B cell (primary cell): ENCODE results near the gene PISD. TPM values are rescaled to one million over a fixed set of nuclear protein-coding genes. Genes with fewer than 3 reads are reported as not detected.
A peak's percentile ranks its signal among the peaks of the same experiment; 100 is the strongest.

Experiments used
- ATAC-seq: fragments of 200-7000 bp; cut with Tn5 transposase; one replicate; pipeline ENCODE4 v1.10.0; 2021; ENCODE audit warnings: low read depth, mild to moderate bottlenecking, moderate number of reproducible peaks, moderate library complexity
- CTCF ChIA-PET: fragments of 350-600 bp; sonication (Branson Sonifier 250); formaldehyde crosslinking; loops from one replicate; lab custom pipeline; 2021; ENCODE audit warnings: antibody characterized with exemption, inconsistent platforms; lab: Charles Lee
- POLR2A ChIA-PET: fragments of 350-600 bp; sonication (Branson Sonifier 250); formaldehyde crosslinking; loops from one replicate; lab custom pipeline; 2021; ENCODE audit warnings: antibody characterized with exemption; lab: Charles Lee
- DNase-seq: peaks from one replicate; pipeline ENCODE4 v3.0.0; 2013
- H2AFZ ChIP-seq: 2 replicates; pipeline ENCODE4 v1.6.1; 2012; ENCODE audit warnings: mild to moderate bottlenecking, low read depth, low read length; ENCODE audit not compliant: insufficient read depth, poor library complexity, severe bottlenecking
- H3K27ac ChIP-seq, 2 donors: 1 replicate in 1 of 2; 2 replicates in 1 of 2; pipeline ENCODE4 v1.5.1; 2012 to 2013; ENCODE audit warnings: low read length in 2 of 2, mild to moderate bottlenecking in 2 of 2, moderate library complexity in 1 of 2
- H3K27me3 ChIP-seq, 4 experiments: fragments of 200-600 bp in 1 of 4; sonication (generic) in 1 of 4; replicated peaks in 1 of 4; 1 replicate in 2 of 4; 2 replicates in 2 of 4; pipeline versions ENCODE4 v1.6.1 to v1.7.0; 2013 to 2016; ENCODE audit warnings: low read length in 3 of 4, mild to moderate bottlenecking in 2 of 4, mixed read lengths in 1 of 4, moderate library complexity in 1 of 4; ENCODE audit not compliant: insufficient read depth in 4 of 4, control insufficient read depth in 3 of 4; ENCODE audit errors: control extremely low read depth in 1 of 4
- H3K36me3 ChIP-seq, 2 experiments: replicated peaks in 1 of 2; 1 replicate in 1 of 2; 2 replicates in 1 of 2; pipeline versions ENCODE4 v1.6.1 to v1.7.1; 2013; ENCODE audit warnings: low read length in 1 of 2; ENCODE audit not compliant: insufficient read depth in 2 of 2, control insufficient read depth in 1 of 2; ENCODE audit errors: control extremely low read depth in 1 of 2, extremely low read depth in 1 of 2
- H3K4me1 ChIP-seq, 2 donors: fragments of 200-600 bp in 1 of 2; sonication (generic) in 1 of 2; 1 replicate in 1 of 2; 2 replicates in 1 of 2; pipeline versions ENCODE4 v1.5.1 to v1.6.1; 2013 to 2017; ENCODE audit warnings: low read length in 2 of 2; ENCODE audit not compliant: control insufficient read depth in 2 of 2, insufficient read depth in 2 of 2
- H3K4me2 ChIP-seq: replicated peaks from 2 replicates; pipeline ENCODE3; 2012; ENCODE audit warnings: mild to moderate bottlenecking, low read depth, low read length; ENCODE audit not compliant: poor library complexity, severe bottlenecking
- H3K4me3 ChIP-seq, 5 experiments: fragments of 200-600 bp in 1 of 5; sonication (generic) in 1 of 5; 1 replicate in 3 of 5; 2 replicates in 2 of 5; pipeline versions ENCODE4 v1.5.1 to v1.7.0; 2011 to 2016; ENCODE audit warnings: low read length in 4 of 5, mild to moderate bottlenecking in 4 of 5, low read depth in 2 of 5, control low read depth in 1 of 5, moderate library complexity in 1 of 5; ENCODE audit not compliant: insufficient read depth in 1 of 5; ENCODE audit errors: control extremely low read depth in 1 of 5, extremely low read depth in 1 of 5
- H3K79me2 ChIP-seq: fragments of 200-600 bp; sonication (generic); one replicate; pipeline ENCODE4 v1.6.0; 2016; ENCODE audit warnings: low read length; ENCODE audit not compliant: control insufficient read depth, insufficient read depth
- H3K9ac ChIP-seq: fragments of 200-600 bp; sonication (generic); 2 replicates; pipeline ENCODE4 v1.6.1; 2017; ENCODE audit warnings: mild to moderate bottlenecking, low read length, moderate library complexity
- H3K9me3 ChIP-seq, 3 donors: one replicate each; pipeline versions ENCODE4 v1.6.1 to v1.7.1; 2013; ENCODE audit warnings: low read length in 2 of 3; ENCODE audit not compliant: control insufficient read depth in 2 of 3, insufficient read depth in 1 of 3; ENCODE audit errors: control extremely low read depth in 1 of 3
- H4K20me1 ChIP-seq: 2 replicates; pipeline ENCODE4 v1.6.0; 2012; ENCODE audit warnings: mild to moderate bottlenecking, low read length; ENCODE audit not compliant: insufficient read depth, control insufficient read depth, poor library complexity, severe bottlenecking
- H3K27ac Mint-ChIP-seq: one replicate; pipeline ENCODE4 v1.8.0; 2021; ENCODE audit warnings: mixed read lengths
- H3K27me3 Mint-ChIP-seq: one replicate; pipeline ENCODE4 v1.8.0; 2021; ENCODE audit warnings: mixed read lengths
- H3K4me1 Mint-ChIP-seq: one replicate; pipeline ENCODE4 v1.8.0; 2021; ENCODE audit warnings: mixed read lengths
- H3K4me3 Mint-ChIP-seq: one replicate; pipeline ENCODE4 v1.8.0; 2021; ENCODE audit warnings: mixed read lengths
- H3K9me3 Mint-ChIP-seq: one replicate; pipeline ENCODE4 v1.8.0; 2022; ENCODE audit warnings: mixed read lengths; ENCODE audit not compliant: insufficient read depth
- CTCF ChIP-seq: fragments of 200-600 bp; IDR thresholded peaks from one replicate; pipeline ENCODE4 v1.8.0; 2022; ENCODE audit warnings: antibody characterized with exemption, mild to moderate bottlenecking
- EZH2 ChIP-seq: IDR thresholded peaks from 2 replicates; pipeline ENCODE4 v1.6.1; 2012; ENCODE audit warnings: borderline replicate concordance, low read depth, mild to moderate bottlenecking, moderate library complexity, low read length; ENCODE audit not compliant: insufficient read depth, poor library complexity, severe bottlenecking
- WGBS: methylation state at CpG from one replicate; pipeline ENCODE4 v1.1.5; 2013; ENCODE audit warnings: missing lambda C conversion rate; ENCODE audit not compliant: insufficient coverage; 5-methylcytosine and 5-hydroxymethylcytosine counted together
- intact Hi-C: fragments of 100-400 bp; cut with micrococcal nuclease; formaldehyde crosslinking; loops from one replicate; pipeline ENCODE4 v1.10.0; 2022
- polyA plus RNA-seq: library from polyadenylated mRNA; depleted of rRNA; stranded (reverse); fragments of >200 nt; gene quantifications from 2 replicates; pipeline ENCODE4 v1.2.3, GENCODE V29; 2012
- total RNA-seq, 2 donors: library from RNA; stranded (reverse); fragments of 120-200 nt in 1 of 2; gene quantifications; 1 replicate in 1 of 2; 2 replicates in 1 of 2; pipeline versions ENCODE4 v1.2.3 to v1.2.4, GENCODE V29; 2013 to 2022

Gene PISD
- total and polyA plus RNA-seq, 2 donors (not counting 1 experiment from before 2014, with no cell fraction given), result 35.6 to 52.5 TPM

DNA sequence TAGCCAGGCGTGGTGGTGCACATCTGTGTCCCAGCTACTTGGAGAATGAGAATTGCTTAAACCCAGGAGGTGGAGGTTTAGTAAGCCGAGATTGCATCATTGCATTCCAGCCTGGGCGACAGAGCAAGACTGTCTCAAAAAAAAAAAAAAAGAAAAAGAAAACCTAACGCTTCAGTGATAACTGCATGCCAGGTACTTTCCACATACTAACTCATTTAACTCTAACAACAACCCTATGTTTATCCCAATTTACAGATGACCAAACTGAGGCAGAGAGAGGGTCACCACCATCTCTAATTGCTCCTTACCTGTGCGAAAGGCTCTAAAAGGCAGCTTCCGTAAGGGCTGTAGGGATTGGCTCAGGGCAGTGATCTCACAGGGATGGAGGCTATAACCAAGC lies 11.6 kb downstream of the PISD start:
- Histone ChIP-seq H2AFZ (no peak overlapping the region), H3K4me3 (no peak overlapping the region), H3K36me3 (peaks cover 11 to 46% of the 10 kb centered on the region in 2 experiments), H3K27ac (no peak overlapping the region), H3K9ac (no peak overlapping the region), H3K4me2 (no peak overlapping the region), H4K20me1 (peaks cover 27% of the 10 kb centered on the region), H3K27me3 (no peaks in the 10 kb centered on the region), H3K9me3 (no peaks in the 10 kb centered on the region), H3K4me1 (peaks cover 16 to 33% of the 10 kb centered on the region in 2 donors), H3K79me2 (peaks cover 85% of the 10 kb centered on the region)
- Mint-ChIP-seq H3K27me3 (no peaks in the 10 kb centered on the region), H3K27ac (no peak overlapping the region), H3K9me3 (no peaks in the 10 kb centered on the region), H3K4me3 (peak overlapping the region; percentile 12), H3K4me1 (peaks cover 58% of the 10 kb centered on the region)
- ATAC-seq (peak; percentile 22), DNase-seq (no peak)
- ChIA-PET POLR2A (no interaction called here), CTCF (interaction anchor here (1.1 kb wide), 1 partner anchor 13 kb away, joined by 3 read pairs; no protein-coding TSS in a partner anchor)
- intact Hi-C loops, result no loop called here
- 80% methylated on average over 1 of the region's 6 CpGs for WGBS
- TF ChIP-seq EZH2 (no peak), CTCF (no peak)

- H3K9me3 Mint-ChIP-seq, result no peaks in the 10 kb centered on the region
- no peak for ATAC-seq
- POLR2A ChIA-PET, result no interaction called here
- H3K4me1 Mint-ChIP-seq, result peaks cover 39% of the 10 kb centered on the region
- Histone ChIP-seq H3K27ac (no peak overlapping the region), H3K9ac (no peak overlapping the region), H2AFZ (no peak overlapping the region), H4K20me1 (peaks cover 4% of the 10 kb centered on the region), H3K4me3 (no peak overlapping the region), H3K9me3 (no peaks in the 10 kb centered on the region), H3K36me3 (peaks cover 11 to 53% of the 10 kb centered on the region in 2 experiments), H3K4me2 (no peak overlapping the region), H3K79me2 (peaks cover 70% of the 10 kb centered on the region), H3K27me3 (no peaks in the 10 kb centered on the region), H3K4me1 (peaks cover 3 to 13% of the 10 kb centered on the region in 2 donors)
- WGBS, result over 99% methylated on average over 7 of the region's 11 CpGs
- no peak for TF ChIP-seq CTCF
- TF ChIP-seq EZH2, result no peak
- CTCF ChIA-PET, result interaction anchor here (1.3 to 1.8 kb wide), 2 partner anchors 29 to 91 kb away, joined by 3 to 6 read pairs; no protein-coding TSS in a partner anchor
- intact Hi-C loops, result no loop called here
- no peak overlapping the region for H3K4me3 Mint-ChIP-seq
- no peak for DNase-seq
- H3K27ac Mint-ChIP-seq, result no peak overlapping the region
- no peaks in the 10 kb centered on the region for H3K27me3 Mint-ChIP-seq
Observed at GRCh38 chr22:31647523-31648320, 14.3 kb downstream of the PISD start.
